Ishikawa (cell line): ENCODE data around the gene GMDS.

Experiments used
- EGR1 ChIP-seq: IDR thresholded peaks from 2 replicates; pipeline ENCODE4 v1.6.1; 2012
- EP300 ChIP-seq: IDR thresholded peaks from 2 replicates; pipeline ENCODE4 v1.6.1; 2012; ENCODE audit warnings: borderline replicate concordance
- RAD21 ChIP-seq: IDR thresholded peaks from 2 replicates; pipeline ENCODE4 v1.6.1; 2012; ENCODE audit warnings: low read depth
- TAF1 ChIP-seq: IDR thresholded peaks from 2 replicates; pipeline ENCODE4 v1.6.1; 2012; ENCODE audit warnings: low read depth, mild to moderate bottlenecking
- TEAD4 ChIP-seq: IDR thresholded peaks from 2 replicates; pipeline ENCODE4 v1.6.1; 2012
- YY1 ChIP-seq: IDR thresholded peaks from 2 replicates; pipeline ENCODE4 v1.6.1; 2012; ENCODE audit warnings: low read depth

DNA sequence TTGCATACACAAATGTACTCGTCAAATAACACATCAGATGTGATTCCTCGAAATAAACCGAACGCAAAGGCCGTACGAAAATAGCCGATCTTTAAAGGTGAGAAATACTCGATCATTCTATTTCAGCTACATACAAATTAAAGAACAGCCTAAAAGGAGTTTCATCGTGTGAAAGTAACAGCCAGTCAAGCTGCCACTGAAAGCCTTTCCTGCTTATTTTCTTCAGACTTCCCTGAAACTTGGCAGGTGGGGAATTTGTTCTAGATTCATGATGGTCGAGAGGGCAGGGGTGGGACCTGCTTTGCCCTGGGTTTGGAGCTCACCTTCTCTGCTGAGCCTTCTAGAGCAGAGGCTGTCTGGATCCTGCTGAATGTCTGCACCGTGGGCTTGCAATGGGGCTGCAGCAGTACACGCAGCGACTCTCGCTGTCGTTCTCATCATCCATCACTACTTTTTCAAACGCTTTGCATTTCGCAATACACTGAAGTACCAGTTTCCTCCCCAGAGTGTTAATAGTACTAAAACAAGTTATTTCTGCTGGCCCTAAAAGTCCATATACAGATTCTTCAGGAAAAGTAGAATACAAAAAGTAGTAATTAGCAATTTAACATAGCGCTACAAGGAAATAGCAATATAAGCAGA is 619.5 kb downstream of the GMDS start:
- no peak for TF ChIP-seq YY1
- no peak for TF ChIP-seq TEAD4
- no peak for TF ChIP-seq EGR1
- TF ChIP-seq RAD21, result no peak
- no peak for TF ChIP-seq TAF1
- TF ChIP-seq EP300, result no peak
